HEK293T (cell line): ENCODE measurements around the gene ENPP6.
"Not testable (repeated sequence)": the region's sequence is repeated elsewhere in the genome, so short reads cannot be mapped to it uniquely, and the experiment has no call there.

Experiments used
- CTCF ChIA-PET: fragments of 350-600 bp; formaldehyde crosslinking; extraction: SDS; loops from one replicate; lab custom pipeline; 2021; ENCODE audit warnings: antibody characterized with exemption, inconsistent platforms; lab: Yijun Ruan, JAX
- POLR2A ChIA-PET: fragments of 350-600 bp; formaldehyde crosslinking; extraction: SDS; loops from one replicate; lab custom pipeline; 2020; ENCODE audit warnings: antibody characterized with exemption, inconsistent platforms; lab: Yijun Ruan, JAX
- DNase-seq: peaks from one replicate; pipeline ENCODE4 v3.0.0; 2012; ENCODE audit warnings: mixed read lengths; ENCODE audit errors: extremely low spot score
- ARNT ChIP-seq: fragments of 450-650 bp; IDR thresholded peaks from 2 replicates; pipeline ENCODE4 v1.6.1; 2017; ENCODE audit warnings: mild to moderate bottlenecking
- BHLHE40 ChIP-seq: fragments of 450-650 bp; IDR thresholded peaks from 2 replicates; pipeline ENCODE4 v1.6.1; 2016; ENCODE audit warnings: mild to moderate bottlenecking, moderate library complexity, borderline replicate concordance
- CTBP1 ChIP-seq: fragments of 450-650 bp; IDR thresholded peaks from 2 replicates; pipeline ENCODE4 v1.6.1; 2016; ENCODE audit warnings: borderline replicate concordance
- ELF4 ChIP-seq: fragments of 450-650 bp; IDR thresholded peaks from 2 replicates; pipeline ENCODE4 v1.6.1; 2017; ENCODE audit warnings: antibody characterized with exemption
- FOXA1 ChIP-seq: fragments of 450-650 bp; IDR thresholded peaks from 2 replicates; pipeline ENCODE4 v1.6.1; 2016; ENCODE audit warnings: mild to moderate bottlenecking
- FOXK2 ChIP-seq: fragments of 450-650 bp; IDR thresholded peaks from 2 replicates; pipeline ENCODE4 v1.6.1; 2016; ENCODE audit warnings: mild to moderate bottlenecking
- FOXM1 ChIP-seq: fragments of 450-650 bp; IDR thresholded peaks from 2 replicates; pipeline ENCODE4 v1.6.1; 2017; ENCODE audit warnings: mild to moderate bottlenecking, borderline replicate concordance
- HDGF ChIP-seq: fragments of 450-650 bp; IDR thresholded peaks from 2 replicates; pipeline ENCODE4 v1.6.1; 2017; ENCODE audit warnings: antibody characterized with exemption, borderline replicate concordance
- L3MBTL2 ChIP-seq: fragments of 450-650 bp; conservative IDR thresholded peaks from 2 replicates; pipeline ENCODE4 v1.6.1; 2016; ENCODE audit warnings: mild to moderate bottlenecking
- LEF1 ChIP-seq: fragments of 450-650 bp; IDR thresholded peaks from 2 replicates; pipeline ENCODE4 v1.6.1; 2017; ENCODE audit warnings: mild to moderate bottlenecking, borderline replicate concordance
- NFRKB ChIP-seq: fragments of 450-650 bp; IDR thresholded peaks from 2 replicates; pipeline ENCODE4 v1.6.1; 2016; ENCODE audit warnings: mild to moderate bottlenecking, moderate library complexity
- PKNOX1 ChIP-seq: fragments of 450-650 bp; IDR thresholded peaks from 2 replicates; pipeline ENCODE4 v1.6.1; 2016
- SP1 ChIP-seq: fragments of 450-650 bp; IDR thresholded peaks from 2 replicates; pipeline ENCODE4 v1.6.1; 2017
- SUZ12 ChIP-seq: fragments of 450-650 bp; IDR thresholded peaks from 2 replicates; pipeline ENCODE4 v1.6.1; 2016; ENCODE audit warnings: mild to moderate bottlenecking
- TARDBP ChIP-seq: fragments of 450-650 bp; IDR thresholded peaks from 2 replicates; pipeline ENCODE4 v1.6.1; 2016
- ZNF384 ChIP-seq: fragments of 450-650 bp; IDR thresholded peaks from 2 replicates; pipeline ENCODE4 v1.6.1; 2016

The ENPP6 gene

GRCh38 chr4:184231573-184231972, 13.9 kb upstream of the ENPP6 start:
- ChIA-PET POLR2A (no interaction called here), CTCF (interaction anchor here (0.6 to 0.9 kb wide), 4 partner anchors 13 to 774 kb away, joined by 3 to 7 read pairs (median 4); no protein-coding TSS in a partner anchor)
- TF ChIP-seq FOXA1 (no peak), CTBP1 (no peak), BHLHE40 (no peak), SUZ12 (no peak)
- DNase-seq, result no peak

- ChIA-PET CTCF (no interaction called here), POLR2A (no interaction called here)
- no peak for DNase-seq
- TF ChIP-seq HDGF, result no peak
- TF ChIP-seq FOXA1, result no peak
- TF ChIP-seq FOXM1, result no peak
- no peak for TF ChIP-seq CTBP1
- no peak for TF ChIP-seq LEF1
- TF ChIP-seq NFRKB, result no peak
- no peak for TF ChIP-seq SP1
- no peak for TF ChIP-seq L3MBTL2
- no peak for TF ChIP-seq ZNF384
- TF ChIP-seq TARDBP, result no peak
- no peak for TF ChIP-seq PKNOX1
- TF ChIP-seq ARNT, result no peak
- no peak for TF ChIP-seq BHLHE40
- TF ChIP-seq FOXK2, result no peak
- no peak for TF ChIP-seq ELF4
- TF ChIP-seq SUZ12, result no peak
Observed at GRCh38 chr4:184228056-184228705, 10.5 kb upstream of the ENPP6 start.

- TF ChIP-seq ARNT (no peak), BHLHE40 (no peak), ELF4 (no peak)
- CTCF ChIA-PET, result no interaction called here
- POLR2A ChIA-PET, result interaction anchor here (1.3 kb wide), 1 partner anchor 9 kb away, joined by 3 read pairs; no protein-coding TSS in a partner anchor
- DNase-seq, result no peak
Observed at GRCh38 chr4:184216515-184216914, 1.2 kb downstream of the ENPP6 start.

- no peak for DNase-seq
- TF ChIP-seq LEF1 (no peak), PKNOX1 (no peak), CTBP1 (no peak), ZNF384 (no peak), ELF4 (no peak), ARNT (no peak), HDGF (no peak), FOXA1 (no peak)
- CTCF ChIA-PET, result interaction anchor here (1.0 kb wide), 1 partner anchor 48 kb away, joined by 3 read pairs; no protein-coding TSS in a partner anchor
- POLR2A ChIA-PET, result interaction anchor here (1.3 kb wide), 1 partner anchor 9 kb away, joined by 3 read pairs; no protein-coding TSS in a partner anchor
Observed at GRCh38 chr4:184215709-184216328, 1.9 kb downstream of the ENPP6 start.

GRCh38 chr4:184214931-184215330, 2.7 kb downstream of the ENPP6 start:
- POLR2A ChIA-PET, result interaction anchor here (1.3 kb wide), 1 partner anchor 10 kb away, joined by 3 read pairs; no protein-coding TSS in a partner anchor
- CTCF ChIA-PET, result interaction anchor here (1.0 kb wide), 1 partner anchor 48 kb away, joined by 3 read pairs; no protein-coding TSS in a partner anchor
- TF ChIP-seq FOXK2 (no peak), FOXM1 (no peak), L3MBTL2 (no peak), BHLHE40 (no peak), CTBP1 (no peak), PKNOX1 (no peak), ZNF384 (no peak), NFRKB (no peak), TARDBP (no peak), ARNT (no peak), LEF1 (no peak), SUZ12 (no peak), SP1 (no peak), HDGF (no peak), ELF4 (no peak), FOXA1 (no peak)
- no peak for DNase-seq

GRCh38 chr4:184207734-184208607, 9.7 kb downstream of the ENPP6 start:
- DNase-seq, POLR2A ChIA-PET, CTCF ChIA-PET: not testable (repeated sequence)
